ENCODE data around the gene TRAF2.

The TRAF2 gene

GRCh38 chr9:136941231-136942111, 55.2 kb downstream of the TRAF2 start:
- DNase-seq, result no peak

DNA sequence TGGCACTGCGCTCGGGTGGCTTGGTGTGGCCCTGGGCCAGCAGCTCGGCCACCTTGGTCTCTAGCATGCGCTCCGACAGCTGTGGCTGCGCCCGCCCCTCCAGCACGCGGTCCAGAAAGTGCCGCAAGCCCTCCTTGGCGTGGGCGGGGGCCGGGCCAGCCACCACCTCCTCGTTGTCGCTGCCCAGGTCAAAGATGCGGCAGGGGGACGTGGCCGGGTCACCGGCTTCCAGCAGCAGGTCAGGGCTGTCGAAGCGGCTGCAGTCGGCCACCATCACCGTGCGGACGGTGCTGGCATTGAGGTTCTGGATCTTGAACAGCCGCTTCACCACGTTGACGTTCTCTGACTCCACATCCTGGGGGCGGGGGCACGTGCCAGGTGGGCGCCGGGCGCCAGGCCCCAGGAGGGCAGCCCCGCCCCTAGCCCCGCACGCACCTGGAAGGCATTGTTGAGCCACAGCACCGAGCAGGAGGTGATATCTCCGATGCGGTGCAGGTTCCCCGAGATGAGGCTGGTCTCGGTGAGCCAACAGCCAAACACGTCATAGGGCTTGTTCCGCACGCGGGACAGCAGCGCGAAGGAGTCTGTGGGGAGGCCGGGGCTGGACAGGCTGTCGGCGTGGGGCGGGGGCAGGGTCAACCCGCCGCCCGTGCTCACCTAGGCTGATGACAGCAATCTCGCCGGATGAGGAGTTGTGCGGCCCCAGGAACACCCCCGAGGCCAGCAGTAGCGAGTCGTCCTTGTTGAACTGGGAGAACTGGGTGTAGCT, 56.0 kb downstream of the TRAF2 start:
- no peak for DNase-seq

GRCh38 chr9:136942881-136943230, 56.5 kb downstream of the TRAF2 start:
- no peak for DNase-seq

GRCh38 chr9:136943291-136944211, 57.2 kb downstream of the TRAF2 start:
- DNase-seq, result peak; percentile 53

GRCh38 chr9:136944212-136944518, 57.8 kb downstream of the TRAF2 start:
- DNase-seq, result no peak

- DNase-seq, result peak; percentile 96
Measured at GRCh38 chr9:136944519-136945332, 58.4 kb downstream of the TRAF2 start, which contains the start of the genes C8G and FBXW5. C8G (plus strand) TSS chr9:136945243; CDS start chr9:136945321, 78 bp downstream. FBXW5 (minus strand) TSS chr9:136944738; CDS start chr9:136944083, 655 bp downstream.

DNA sequence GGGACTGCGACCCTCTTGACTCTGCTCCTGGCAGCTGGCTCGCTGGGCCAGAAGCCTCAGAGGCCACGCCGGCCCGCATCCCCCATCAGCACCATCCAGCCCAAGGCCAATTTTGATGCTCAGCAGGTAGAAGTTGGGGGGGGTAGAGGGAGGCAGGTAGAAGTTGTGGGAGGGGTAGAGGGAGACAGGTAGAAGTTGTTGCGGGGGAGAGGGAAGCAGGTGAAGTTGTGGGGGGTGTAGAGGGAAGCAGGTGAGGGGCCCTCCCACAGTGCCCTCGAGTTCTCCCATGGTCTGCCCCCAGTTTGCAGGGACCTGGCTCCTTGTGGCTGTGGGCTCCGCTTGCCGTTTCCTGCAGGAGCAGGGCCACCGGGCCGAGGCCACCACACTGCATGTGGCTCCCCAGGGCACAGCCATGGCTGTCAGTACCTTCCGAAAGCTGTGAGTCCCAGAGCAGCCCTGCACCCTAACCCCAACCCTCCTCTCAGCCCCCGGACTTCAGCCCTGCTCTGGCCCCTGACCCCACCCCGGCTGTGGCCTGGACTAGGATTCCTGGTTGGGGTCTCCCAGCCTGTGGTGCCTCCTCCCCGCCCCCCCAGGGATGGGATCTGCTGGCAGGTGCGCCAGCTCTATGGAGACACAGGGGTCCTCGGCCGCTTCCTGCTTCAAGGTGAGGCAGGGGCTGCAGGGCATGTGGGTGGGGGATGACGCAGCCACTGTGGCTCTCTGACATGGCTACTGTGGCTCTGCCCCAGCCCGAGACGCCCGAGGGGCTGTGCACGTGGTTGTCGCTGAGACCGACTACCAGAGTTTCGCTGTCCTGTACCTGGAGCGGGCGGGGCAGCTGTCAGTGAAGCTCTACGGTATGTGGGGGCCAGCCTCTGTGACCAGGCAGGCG, 59.3 kb downstream of the TRAF2 start:
- no peak for DNase-seq

DNA sequence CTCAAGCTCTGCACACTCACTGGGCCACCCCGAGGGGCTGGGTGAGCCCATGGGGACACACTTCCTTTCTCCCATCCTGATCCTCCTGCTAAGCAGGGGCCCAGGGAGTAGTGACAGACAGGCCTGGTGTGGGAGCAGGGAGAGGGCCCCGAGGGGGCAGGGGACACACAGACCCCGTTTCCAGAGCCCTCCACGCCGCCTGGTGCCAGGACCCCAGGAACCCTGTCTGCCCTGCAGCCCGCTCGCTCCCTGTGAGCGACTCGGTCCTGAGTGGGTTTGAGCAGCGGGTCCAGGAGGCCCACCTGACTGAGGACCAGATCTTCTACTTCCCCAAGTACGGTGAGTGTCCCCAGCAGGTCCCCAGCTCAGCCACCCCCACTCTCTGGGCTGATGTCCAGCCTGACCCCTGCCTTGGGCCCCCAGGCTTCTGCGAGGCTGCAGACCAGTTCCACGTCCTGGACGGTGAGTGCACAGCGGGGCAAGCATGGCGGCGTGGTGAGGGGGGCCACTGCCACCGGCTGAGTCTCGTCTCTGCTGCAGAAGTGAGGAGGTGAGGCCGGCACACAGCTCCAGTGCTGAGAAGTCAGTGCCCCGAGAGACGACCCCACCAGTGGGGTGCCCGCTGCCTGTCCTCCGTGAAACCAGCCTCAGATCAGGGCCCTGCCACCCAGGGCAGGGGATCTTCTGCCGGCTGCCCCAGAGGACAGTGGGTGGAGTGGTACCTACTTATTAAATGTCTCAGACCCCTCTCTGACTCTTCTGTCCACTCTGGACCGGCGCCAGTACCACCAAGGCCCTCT, 60.1 kb downstream of the TRAF2 start:
- no peak for DNase-seq

GRCh38 chr9:136947028-136947891, 60.9 kb downstream of the TRAF2 start:
- no peak for DNase-seq

- DNase-seq, result no peak
Measured at GRCh38 chr9:136947955-136948510, 61.7 kb downstream of the TRAF2 start.

- DNase-seq, result peak; percentile 31
Measured at GRCh38 chr9:136949239-136949816, 63.0 kb downstream of the TRAF2 start.

DNA sequence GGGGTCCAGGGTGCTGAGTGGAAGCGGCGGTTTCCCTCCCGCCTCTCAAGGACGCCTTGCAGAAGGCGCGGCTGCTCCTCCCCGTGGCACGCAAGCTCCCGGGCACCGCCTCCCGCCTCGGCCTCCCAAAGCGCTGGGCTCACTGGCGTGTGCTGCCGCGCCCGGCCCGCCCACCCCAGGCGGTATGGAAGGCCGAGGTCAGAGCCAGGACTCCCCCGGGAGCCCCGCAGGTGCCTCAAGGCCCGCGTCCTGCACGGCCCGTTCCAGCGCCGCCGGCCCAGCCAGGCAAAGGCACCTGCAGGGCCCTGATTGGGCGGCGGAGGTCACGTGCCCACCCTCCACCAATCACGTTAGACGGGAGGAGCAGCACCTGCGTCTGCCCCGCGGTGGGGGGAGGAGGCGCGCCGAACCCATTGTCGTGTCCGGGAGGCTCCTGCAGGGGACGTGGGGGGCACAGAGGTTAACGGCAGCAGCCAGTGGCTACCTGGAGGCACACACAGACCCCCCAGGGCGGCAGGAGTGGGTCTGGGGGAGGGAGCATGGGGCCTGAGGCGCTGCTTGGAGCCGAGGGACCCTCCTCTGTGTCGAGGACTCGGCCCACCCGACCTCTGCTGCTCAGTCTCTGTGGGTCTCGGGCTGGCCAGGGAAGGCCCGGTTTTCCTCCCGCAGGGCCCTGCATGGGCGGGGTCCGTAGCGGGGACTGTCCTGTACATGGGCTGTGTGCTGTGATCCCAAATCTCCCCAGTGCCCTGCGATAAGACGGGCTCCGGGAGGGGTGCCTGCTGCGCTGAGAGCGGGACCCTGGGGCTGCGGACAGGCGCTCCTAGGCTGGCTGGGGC, 63.7 kb downstream of the TRAF2 start:
- peak; percentile 98 for DNase-seq

DNA sequence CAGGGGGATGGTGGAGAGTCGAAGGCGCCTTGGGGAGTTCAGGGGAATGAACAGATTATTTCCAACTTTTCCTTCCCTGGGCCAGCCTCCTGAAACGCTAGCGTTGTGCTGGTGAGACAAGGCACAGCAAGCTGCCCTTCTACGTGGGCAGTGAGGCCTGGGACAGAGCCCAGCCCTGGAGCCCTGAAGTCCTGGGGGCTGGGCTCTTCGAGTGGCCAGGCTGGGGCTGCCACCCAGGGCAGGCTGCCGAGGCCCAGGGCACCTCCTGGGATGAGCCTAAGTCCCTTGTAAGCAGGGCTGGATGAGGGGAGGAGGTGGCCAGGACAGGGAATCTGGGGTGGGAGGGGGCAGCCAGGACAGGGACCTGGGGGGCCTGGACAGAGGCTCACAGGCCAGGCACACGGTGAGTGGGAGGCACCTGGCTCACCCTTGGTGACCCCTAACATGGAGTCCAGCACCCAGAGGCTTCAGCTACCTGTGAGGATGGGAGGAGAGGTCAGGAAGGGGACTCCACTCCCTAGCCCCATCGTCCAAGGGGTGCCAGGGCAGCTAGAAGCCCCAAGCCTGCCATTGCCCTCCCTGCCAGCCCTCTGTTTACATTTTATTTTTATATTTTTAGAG, 64.5 kb downstream of the TRAF2 start:
- DNase-seq, result no peak

DNA sequence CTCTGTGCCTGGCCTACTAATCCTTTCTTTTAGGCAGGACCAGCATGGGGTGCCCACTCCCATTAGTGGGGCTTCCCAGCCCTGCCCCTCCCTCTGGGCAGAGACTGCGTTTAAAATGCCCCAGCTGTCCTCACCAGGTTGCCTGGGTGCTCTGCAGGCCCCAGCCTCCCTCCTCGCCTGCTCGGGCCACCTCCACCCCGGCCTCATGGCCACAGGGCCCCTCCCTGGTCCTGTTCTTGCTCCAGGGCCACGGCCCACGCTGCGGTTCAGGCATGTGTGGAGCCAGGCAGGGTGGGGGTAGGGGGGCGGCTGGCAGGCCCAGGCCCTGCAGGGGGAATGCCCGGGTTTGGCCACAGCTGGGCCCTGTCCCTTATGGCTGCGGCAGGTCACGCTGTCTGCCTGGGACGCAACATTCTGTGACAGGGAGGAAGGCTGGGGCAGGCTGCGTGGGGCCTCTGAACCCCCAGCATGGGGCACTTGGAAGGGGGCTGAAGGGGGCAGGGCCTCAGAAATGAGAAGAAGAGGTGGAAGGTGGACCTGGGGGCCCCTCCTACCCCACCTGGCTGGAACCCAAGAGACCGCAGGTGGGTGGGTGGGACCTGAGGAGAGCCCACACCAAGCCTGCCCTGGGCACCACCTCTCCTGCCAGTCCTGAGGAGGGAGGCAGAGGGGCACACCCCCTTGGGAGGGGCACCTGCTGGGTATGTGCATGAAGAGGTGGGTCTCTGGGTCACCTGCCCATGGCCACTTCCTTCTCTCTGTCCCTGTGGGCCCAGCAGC, 65.4 kb downstream of the TRAF2 start, which contains the start of gene LCN12:
Gene LCN12, plus strand, starts transcription at position 733 of the 780 bp plus-strand sequence. CDS start 55 bp downstream, outside the sequence.
- no peak for DNase-seq

DNA sequence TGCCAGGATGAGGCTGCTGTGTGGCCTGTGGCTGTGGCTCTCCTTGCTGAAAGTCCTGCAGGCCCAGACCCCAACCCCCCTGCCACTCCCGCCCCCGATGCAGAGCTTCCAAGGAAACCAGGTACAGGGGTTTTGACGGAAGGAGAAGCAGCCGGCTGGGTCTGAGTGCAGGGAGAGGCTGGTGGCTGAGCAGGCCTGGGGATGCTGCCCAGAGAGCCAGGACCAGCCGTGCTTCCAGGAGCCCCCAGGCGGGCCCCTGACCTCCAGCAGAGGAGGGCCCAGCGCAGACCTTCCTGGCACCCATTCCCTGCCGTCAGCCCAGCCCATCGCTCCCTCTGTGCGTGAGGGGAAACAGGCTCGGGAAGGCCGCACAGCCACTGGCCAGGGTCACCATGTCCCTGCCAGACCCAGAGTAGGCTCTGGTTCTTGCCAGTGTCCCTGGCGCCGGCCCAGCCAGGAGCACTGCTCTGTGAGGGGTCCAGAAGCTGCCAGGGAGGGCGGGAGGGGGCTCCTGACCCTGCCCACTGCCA, 66.1 kb downstream of the TRAF2 start:
- no peak for DNase-seq
